ENCODE data around the gene CDH13.

DNA sequence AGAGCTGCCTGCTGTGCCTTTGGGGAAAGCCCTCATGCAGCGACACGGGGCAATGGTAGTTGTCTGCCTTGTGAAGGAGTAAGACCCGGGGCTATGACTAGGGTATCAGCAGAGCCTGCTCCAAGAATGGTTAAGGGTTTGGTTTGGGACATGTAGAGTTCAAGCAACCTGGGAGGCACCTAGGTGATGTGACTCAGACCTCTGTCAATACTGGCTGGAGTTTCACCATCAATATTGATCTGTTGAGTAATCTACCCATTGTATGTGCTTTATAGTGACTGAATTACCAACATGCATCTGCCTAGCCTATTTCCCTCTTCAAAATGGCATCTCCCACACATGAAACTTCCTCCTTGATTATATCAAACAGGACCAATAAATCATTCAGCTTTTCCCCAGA, 782.6 kb downstream of the CDH13 start:
- no peak for TF ChIP-seq CTCF (conservative IDR thresholded peaks at IDR 0.05)
- no peak for TF ChIP-seq ZFX (IDR thresholded peaks at IDR 0.05)
